ENCODE data around the gene SZRD1. TPM values are rescaled to one million over a fixed set of nuclear protein-coding genes. Genes with fewer than 3 reads are reported as not detected.

The SZRD1 gene
- total and polyA plus RNA-seq, 2 of the 8 experiments (the other 6 are each of a cell fraction or from before 2014, with no cell fraction given) = 97.8 to 108 TPM

DNA sequence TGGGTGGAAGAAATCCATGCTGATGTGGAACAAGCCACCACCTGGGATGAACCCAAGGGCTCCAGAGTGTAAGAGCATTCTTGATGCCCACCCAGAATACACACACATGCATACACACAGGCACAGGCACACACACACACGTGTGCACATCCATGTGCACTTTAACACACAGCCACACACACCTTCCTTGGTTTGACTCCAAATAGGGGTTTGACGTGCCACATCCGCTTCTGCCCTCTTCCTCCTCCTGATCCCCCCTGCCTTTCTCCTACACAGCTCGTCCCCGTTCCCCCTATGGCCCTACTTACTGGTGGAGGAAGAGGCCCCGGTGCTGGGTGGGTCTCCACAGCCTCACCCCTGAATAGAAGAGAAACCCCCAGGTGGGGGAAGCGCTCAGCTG is 54.2 kb downstream of the SZRD1 start:
- no peak overlapping the region; the same call in 1 of the 2 replicates for H4K8ac ChIP-seq (ENCODE audit: extremely low read depth, insufficient read depth, low read length)
- no peaks in the 10 kb centered on the region for H3K36me3 ChIP-seq (ENCODE audit: control insufficient read depth in 2 of 4, insufficient read depth in 4 of 4, low read length in 3 of 4)
- H2AK5ac ChIP-seq (ENCODE audit: low read depth, low read length) = no peak overlapping the region
- 0 out of 7 replicates have a peak, but pooled peaks cover 0 to 2% (median 0%) of the 10 kb centered on the region in 4 experiments for H3K27me3 ChIP-seq (replicated peaks in 1 of 4; ENCODE audit: control insufficient read depth in 3 of 4, extremely low read depth in 1 of 4, insufficient read depth in 3 of 4, low read length in 3 of 4)
- no peaks in the 10 kb centered on the region for H3K9me3 ChIP-seq (ENCODE audit: insufficient read depth in 2 of 2, low read depth in 1 of 2, low read length in 1 of 2)
- no peak overlapping the region for H3K27ac ChIP-seq (ENCODE audit: low read depth, low read length)
- no peak overlapping the region for H3K4me2 ChIP-seq (ENCODE audit: insufficient read depth in 1 of 2, low read depth in 2 of 2, low read length in 2 of 2)
- no peak overlapping the region for H2BK12ac ChIP-seq (ENCODE audit: low read depth, low read length)
- no peaks in the 10 kb centered on the region for H3K79me2 ChIP-seq (ENCODE audit: control insufficient read depth in 1 of 2, insufficient read depth in 2 of 2, low read length in 2 of 2)
- H3K9ac ChIP-seq (replicated peaks in 1 of 4; ENCODE audit: extremely low read depth in 1 of 4, low read depth in 3 of 4, low read length in 3 of 4) = no peak overlapping the region
- no peaks in the 10 kb centered on the region for H4K20me1 ChIP-seq (replicated peaks in 1 of 2; ENCODE audit: control insufficient read depth in 1 of 2, insufficient read depth in 2 of 2, low read length in 2 of 2)
- no peak for DNase-seq (ENCODE audit: low read depth in 1 of 2, low spot score in 2 of 2)
- ChIA-PET CTCF (ENCODE audit: partially characterized antibody) (interaction anchor here (1.3 to 2.4 kb wide), 3 partner anchors 9 to 27 kb away, joined by 3 to 8 read pairs (median 4); no protein-coding TSS in a partner anchor), POLR2A (ENCODE audit: partially characterized antibody) (no interaction called here)
- no peak overlapping the region for H3K23ac ChIP-seq (ENCODE audit: insufficient read length)
- 85% methylated on average over 4 of the region's 7 CpGs; no CpG with 5 or more reads in 1 of the 2 experiments for WGBS, 2 experiments (ENCODE audit: extremely low coverage in 1 of 2, insufficient coverage in 1 of 2, insufficient read length in 1 of 2, insufficient replicate concordance in 2 of 2, low coverage in 1 of 2, low lambda C conversion rate in 2 of 2, missing lambda C conversion rate in 1 of 2)
- no peak for TF ChIP-seq EGR1 (IDR thresholded peaks at IDR 0.05; ENCODE audit: borderline replicate concordance, low read depth, low read length)
- TF ChIP-seq CEBPB (IDR thresholded peaks at IDR 0.05; ENCODE audit: low read depth, low read length) = no peak
- TF ChIP-seq, protein P1, sequence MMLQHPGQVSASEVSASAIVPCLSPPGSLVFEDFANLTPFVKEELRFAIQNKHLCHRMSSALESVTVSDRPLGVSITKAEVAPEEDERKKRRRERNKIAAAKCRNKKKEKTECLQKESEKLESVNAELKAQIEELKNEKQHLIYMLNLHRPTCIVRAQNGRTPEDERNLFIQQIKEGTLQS (IDR thresholded peaks at IDR 0.05; ENCODE audit: insufficient read depth, low read depth, low read length) = no peak
- no peak for TF ChIP-seq HDAC6 (IDR thresholded peaks at IDR 0.05; ENCODE audit: low read depth, low read length)
- TF ChIP-seq SP2 (IDR thresholded peaks at IDR 0.05; ENCODE audit: low read length) = no peak
- H3K56ac ChIP-seq (replicated peaks; ENCODE audit: insufficient read length, low read depth, low read length) = no peak overlapping the region
- H3K4me1 ChIP-seq (replicated peaks in 1 of 4; ENCODE audit: control insufficient read depth in 3 of 4, insufficient read depth in 4 of 4, low read length in 3 of 4) = no peaks in the 10 kb centered on the region
- H3K18ac ChIP-seq (ENCODE audit: extremely low read depth, low read length) = no peak overlapping the region
- H2BK20ac ChIP-seq (ENCODE audit: low read length) = no peak overlapping the region
- FAIRE-seq = no peak
- no peaks in the 10 kb centered on the region for H3K79me1 ChIP-seq (ENCODE audit: low read depth, low read length)
- H3K4ac ChIP-seq (replicated peaks; ENCODE audit: insufficient read length, low read depth, low read length) = no peak overlapping the region
- no peak overlapping the region for H4K5ac ChIP-seq (ENCODE audit: insufficient read length, low read depth, low read length)
- H3K23me2 ChIP-seq (ENCODE audit: low read depth, low read length) = no peaks in the 10 kb centered on the region
- H2BK5ac ChIP-seq (ENCODE audit: low read depth, low read length) = no peak overlapping the region
- H3K4me3 ChIP-seq (ENCODE audit: extremely low read depth in 1 of 4, insufficient read depth in 2 of 4, low read depth in 3 of 4, low read length in 4 of 4) = no peak overlapping the region
- no peak overlapping the region for H3K14ac ChIP-seq (ENCODE audit: insufficient read length)
- H2BK15ac ChIP-seq (ENCODE audit: low read length) = no peak overlapping the region
- H4K91ac ChIP-seq (replicated peaks; ENCODE audit: insufficient read length, low read length) = peak overlapping the region; percentile 61
- no peak overlapping the region for H2BK120ac ChIP-seq (replicated peaks; ENCODE audit: low read depth, low read length)
- no peak overlapping the region for H2AFZ ChIP-seq (ENCODE audit: low read length)

Measured in H1 (cell line).